ENCODE data around the gene NCOA7.

The NCOA7 gene

DNA sequence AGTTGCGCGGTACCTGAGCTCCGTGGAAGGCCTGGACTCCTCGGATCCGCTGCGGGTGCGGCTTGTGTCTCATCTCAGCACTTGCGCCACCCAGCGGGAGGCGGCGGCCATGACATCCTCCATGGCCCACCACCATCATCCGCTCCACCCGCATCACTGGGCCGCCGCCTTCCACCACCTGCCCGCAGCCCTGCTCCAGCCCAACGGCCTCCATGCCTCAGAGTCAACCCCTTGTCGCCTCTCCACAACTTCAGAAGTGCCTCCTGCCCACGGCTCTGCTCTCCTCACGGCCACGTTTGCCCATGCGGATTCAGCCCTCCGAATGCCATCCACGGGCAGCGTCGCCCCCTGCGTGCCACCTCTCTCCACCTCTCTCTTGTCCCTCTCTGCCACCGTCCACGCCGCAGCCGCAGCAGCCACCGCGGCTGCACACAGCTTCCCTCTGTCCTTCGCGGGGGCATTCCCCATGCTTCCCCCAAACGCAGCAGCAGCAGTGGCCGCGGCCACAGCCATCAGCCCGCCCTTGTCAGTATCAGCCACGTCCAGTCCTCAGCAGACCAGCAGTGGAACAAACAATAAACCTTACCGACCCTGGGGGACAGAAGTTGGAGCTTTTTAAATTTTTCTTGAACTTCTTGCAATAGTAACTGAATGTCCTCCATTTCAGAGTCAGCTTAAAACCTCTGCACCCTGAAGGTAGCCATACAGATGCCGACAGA lies 31.4 kb upstream of the NCOA7 start:
- no peaks in the 10 kb centered on the region for H3K9me2 ChIP-seq (replicated peaks; ENCODE audit: insufficient read depth, low read length)
- H3K4me2 ChIP-seq (ENCODE audit: low read depth, low read length) = no peak overlapping the region
- no peaks in the 10 kb centered on the region for H3K4me1 ChIP-seq (ENCODE audit: low read length)
- no peaks in the 10 kb centered on the region for H3K27me3 ChIP-seq (replicated peaks; ENCODE audit: insufficient read depth, low read length)
- no peak for DNase-seq
- H3K9ac ChIP-seq (ENCODE audit: low read length) = no peak overlapping the region
- H3K9me3 ChIP-seq (replicated peaks; ENCODE audit: insufficient read depth, low read length) = no peaks in the 10 kb centered on the region
- H3K36me3 ChIP-seq (replicated peaks; ENCODE audit: insufficient read depth, low read length) = no peaks in the 10 kb centered on the region
- H3K4me3 ChIP-seq (ENCODE audit: low read length) = no peak overlapping the region
- no peaks in the 10 kb centered on the region for H3F3A ChIP-seq (ENCODE audit: insufficient read depth, low read length)
- TF ChIP-seq EZH2 (optimal IDR thresholded peaks at IDR 0.05; ENCODE audit: low read depth, low read length) (no peak), EZH2phosphoT487 (IDR thresholded peaks at IDR 0.05; ENCODE audit: low read length) (no peak)
- TF ChIP-seq, protein P1, sequence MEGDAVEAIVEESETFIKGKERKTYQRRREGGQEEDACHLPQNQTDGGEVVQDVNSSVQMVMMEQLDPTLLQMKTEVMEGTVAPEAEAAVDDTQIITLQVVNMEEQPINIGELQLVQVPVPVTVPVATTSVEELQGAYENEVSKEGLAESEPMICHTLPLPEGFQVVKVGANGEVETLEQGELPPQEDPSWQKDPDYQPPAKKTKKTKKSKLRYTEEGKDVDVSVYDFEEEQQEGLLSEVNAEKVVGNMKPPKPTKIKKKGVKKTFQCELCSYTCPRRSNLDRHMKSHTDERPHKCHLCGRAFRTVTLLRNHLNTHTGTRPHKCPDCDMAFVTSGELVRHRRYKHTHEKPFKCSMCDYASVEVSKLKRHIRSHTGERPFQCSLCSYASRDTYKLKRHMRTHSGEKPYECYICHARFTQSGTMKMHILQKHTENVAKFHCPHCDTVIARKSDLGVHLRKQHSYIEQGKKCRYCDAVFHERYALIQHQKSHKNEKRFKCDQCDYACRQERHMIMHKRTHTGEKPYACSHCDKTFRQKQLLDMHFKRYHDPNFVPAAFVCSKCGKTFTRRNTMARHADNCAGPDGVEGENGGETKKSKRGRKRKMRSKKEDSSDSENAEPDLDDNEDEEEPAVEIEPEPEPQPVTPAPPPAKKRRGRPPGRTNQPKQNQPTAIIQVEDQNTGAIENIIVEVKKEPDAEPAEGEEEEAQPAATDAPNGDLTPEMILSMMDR (IDR thresholded peaks at IDR 0.05; ENCODE audit: low read length) = no peak
- H3K79me2 ChIP-seq (ENCODE audit: low read length) = no peaks in the 10 kb centered on the region
- no peak overlapping the region for H2AFZ ChIP-seq (ENCODE audit: low read length)
- H4K20me1 ChIP-seq (ENCODE audit: insufficient read depth, low read length) = no peaks in the 10 kb centered on the region
- no peak overlapping the region for H3K27ac ChIP-seq (ENCODE audit: low read length)

- no peaks in the 10 kb centered on the region for H3K9me2 ChIP-seq (replicated peaks; ENCODE audit: insufficient read depth, low read length)
- H3K4me3 ChIP-seq (ENCODE audit: low read length) = no peak overlapping the region
- DNase-seq = no peak
- H3K9ac ChIP-seq (ENCODE audit: low read length) = no peak overlapping the region
- no peak overlapping the region for H3K27ac ChIP-seq (ENCODE audit: low read length)
- no peaks in the 10 kb centered on the region for H3K79me2 ChIP-seq (ENCODE audit: low read length)
- H3K36me3 ChIP-seq (replicated peaks; ENCODE audit: insufficient read depth, low read length) = no peaks in the 10 kb centered on the region
- H3K27me3 ChIP-seq (replicated peaks; ENCODE audit: insufficient read depth, low read length) = no peaks in the 10 kb centered on the region
- TF ChIP-seq EZH2phosphoT487 (IDR thresholded peaks at IDR 0.05; ENCODE audit: low read length) (no peak), EZH2 (optimal IDR thresholded peaks at IDR 0.05; ENCODE audit: low read depth, low read length) (no peak)
- TF ChIP-seq, protein P1 (IDR thresholded peaks at IDR 0.05; ENCODE audit: low read length) = no peak
- H2AFZ ChIP-seq (ENCODE audit: low read length) = no peak overlapping the region
- no peaks in the 10 kb centered on the region for H4K20me1 ChIP-seq (ENCODE audit: insufficient read depth, low read length)
- no peak overlapping the region for H3K4me2 ChIP-seq (ENCODE audit: low read depth, low read length)
- H3K4me1 ChIP-seq (ENCODE audit: low read length) = no peaks in the 10 kb centered on the region
- no peaks in the 10 kb centered on the region for H3K9me3 ChIP-seq (replicated peaks; ENCODE audit: insufficient read depth, low read length)
- H3F3A ChIP-seq (ENCODE audit: insufficient read depth, low read length) = no peaks in the 10 kb centered on the region
These were observed 30.8 kb upstream of the NCOA7 start for GRCh38 chr6:125759959-125760457.

DNA sequence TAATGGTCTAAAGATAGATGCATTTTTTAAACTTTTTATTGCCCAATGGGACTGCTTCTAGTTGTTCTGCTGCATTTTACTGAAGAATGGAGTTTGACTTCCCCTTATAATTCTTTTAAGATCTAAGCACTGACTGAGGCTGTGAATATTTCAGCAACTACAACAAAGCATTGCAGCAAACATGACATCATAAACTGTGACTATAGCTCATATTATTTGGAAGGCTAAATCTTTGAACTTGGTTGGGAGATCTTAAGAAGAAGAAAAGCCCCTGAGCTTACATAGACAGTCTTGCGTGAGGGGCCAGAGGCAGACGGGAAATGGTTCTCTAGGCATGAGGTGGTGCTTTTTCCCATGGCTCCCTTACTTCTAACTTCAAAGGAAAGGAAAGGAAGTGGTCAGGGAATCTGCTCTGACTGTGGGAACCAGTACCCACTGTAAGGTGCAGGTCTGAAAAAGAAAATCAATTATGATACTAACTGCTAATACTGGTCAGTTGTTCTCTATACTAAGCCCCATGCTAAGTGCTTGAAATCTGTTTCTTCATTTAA lies 26.6 kb upstream of the NCOA7 start:
- Histone ChIP-seq H3K27me3 (replicated peaks; ENCODE audit: insufficient read depth, low read length) (no peaks in the 10 kb centered on the region), H3K4me2 (ENCODE audit: low read depth, low read length) (no peak overlapping the region), H3K9me2 (replicated peaks; ENCODE audit: insufficient read depth, low read length) (no peaks in the 10 kb centered on the region), H3K9me3 (replicated peaks; ENCODE audit: insufficient read depth, low read length) (no peaks in the 10 kb centered on the region), H2AFZ (ENCODE audit: low read length) (no peak overlapping the region), H3K36me3 (replicated peaks; ENCODE audit: insufficient read depth, low read length) (no peaks in the 10 kb centered on the region), H3F3A (ENCODE audit: insufficient read depth, low read length) (no peaks in the 10 kb centered on the region), H3K4me3 (ENCODE audit: low read length) (no peak overlapping the region), H3K27ac (ENCODE audit: low read length) (no peak overlapping the region), H3K4me1 (ENCODE audit: low read length) (no peaks in the 10 kb centered on the region), H3K79me2 (ENCODE audit: low read length) (no peaks in the 10 kb centered on the region), H4K20me1 (ENCODE audit: insufficient read depth, low read length) (no peaks in the 10 kb centered on the region), H3K9ac (ENCODE audit: low read length) (no peak overlapping the region)
- TF ChIP-seq EZH2phosphoT487 (IDR thresholded peaks at IDR 0.05; ENCODE audit: low read length) = no peak
- TF ChIP-seq, protein P1 (IDR thresholded peaks at IDR 0.05; ENCODE audit: low read length) = no peak
- no peak for DNase-seq

All from MM.1S (cell line).